Measurements from ENCODE around the gene MYO9B.

The MYO9B gene

GRCh38 chr19:17063428-17063827 lies 12.1 kb upstream of the MYO9B start:
- DNase-seq = no peak

- DNase-seq = no peak
Observed at GRCh38 chr19:17069193-17069592, 6.4 kb upstream of the MYO9B start.

GRCh38 chr19:17070421-17070820 lies 5.2 kb upstream of the MYO9B start:
- DNase-seq = no peak

DNA sequence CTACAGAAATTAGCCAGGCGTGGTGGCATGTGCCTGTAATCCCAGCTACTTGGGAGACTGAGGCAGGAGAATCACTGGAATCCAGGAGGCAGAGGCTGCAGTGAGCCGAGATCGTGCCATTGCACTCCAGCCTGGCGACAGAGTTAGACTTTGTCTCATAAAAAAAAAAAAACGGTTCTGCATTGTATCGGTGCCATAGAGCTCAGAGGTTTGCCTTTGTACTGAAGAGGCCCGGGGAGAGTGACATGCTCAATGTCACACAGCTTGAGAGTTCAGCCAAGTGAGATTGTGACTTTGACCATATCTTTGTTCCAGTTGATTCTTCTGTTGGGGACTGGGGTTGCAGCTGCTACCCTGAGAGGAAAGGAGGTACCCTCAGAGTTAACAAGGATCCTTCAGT lies 4.7 kb upstream of the MYO9B start:
- DNase-seq = no peak

- DNase-seq = no peak
Observed at GRCh38 chr19:17073869-17074633, 1.5 kb upstream of the MYO9B start.

DNA sequence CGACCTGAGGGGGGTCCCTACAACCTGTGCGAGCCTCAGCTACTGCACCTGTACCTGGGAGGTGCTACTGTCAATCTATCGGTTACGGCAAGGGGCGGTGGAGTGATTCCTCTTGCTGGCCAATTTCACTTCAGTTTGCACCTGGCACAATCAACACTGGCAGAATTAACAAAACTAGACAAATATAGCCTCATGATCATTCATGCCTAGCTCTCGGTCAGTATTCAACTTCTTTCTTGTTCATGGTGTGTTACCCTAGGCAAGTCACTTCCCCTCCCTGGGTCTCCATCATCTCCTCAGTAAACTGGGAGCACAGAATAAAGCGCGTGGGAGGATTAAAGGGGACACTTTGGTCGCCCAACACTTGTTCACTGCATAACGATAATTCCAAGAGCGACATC lies 943 bp upstream of the MYO9B start:
- no peak for DNase-seq

GRCh38 chr19:17075864-17076542 lies 426 bp downstream of the MYO9B start:
- peak; percentile 49 for DNase-seq

GRCh38 chr19:17076543-17076991 lies 990 bp downstream of the MYO9B start:
- DNase-seq = peak; percentile 48

DNA sequence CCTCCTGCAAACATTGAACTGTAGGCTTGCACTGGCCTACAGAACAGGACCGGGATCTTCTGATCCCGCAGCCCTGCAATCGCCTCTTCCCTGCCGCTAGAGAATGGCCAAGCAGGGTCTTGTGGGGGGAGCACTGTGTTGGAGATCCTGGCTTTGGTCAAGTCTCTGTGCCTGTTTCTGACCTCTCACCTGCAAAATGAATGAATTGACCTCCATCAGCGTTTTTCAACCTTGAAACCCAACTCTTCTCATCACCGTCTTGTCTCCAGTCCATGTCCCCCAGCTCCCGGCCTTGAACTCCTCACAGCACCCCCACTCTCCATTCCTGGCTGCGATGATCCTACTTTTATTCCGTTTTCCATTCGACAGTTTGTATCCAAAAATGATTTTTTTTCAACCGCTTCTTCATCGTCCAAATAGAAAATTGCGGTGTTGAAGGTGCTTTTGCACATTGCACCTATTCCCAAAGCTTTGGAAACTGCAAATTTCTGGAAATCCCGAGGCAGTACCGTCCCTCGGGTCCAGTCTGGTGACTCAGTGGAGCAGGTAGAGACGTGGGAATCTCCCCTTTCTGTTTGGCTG lies 2.0 kb downstream of the MYO9B start:
- DNase-seq = no peak

DNA sequence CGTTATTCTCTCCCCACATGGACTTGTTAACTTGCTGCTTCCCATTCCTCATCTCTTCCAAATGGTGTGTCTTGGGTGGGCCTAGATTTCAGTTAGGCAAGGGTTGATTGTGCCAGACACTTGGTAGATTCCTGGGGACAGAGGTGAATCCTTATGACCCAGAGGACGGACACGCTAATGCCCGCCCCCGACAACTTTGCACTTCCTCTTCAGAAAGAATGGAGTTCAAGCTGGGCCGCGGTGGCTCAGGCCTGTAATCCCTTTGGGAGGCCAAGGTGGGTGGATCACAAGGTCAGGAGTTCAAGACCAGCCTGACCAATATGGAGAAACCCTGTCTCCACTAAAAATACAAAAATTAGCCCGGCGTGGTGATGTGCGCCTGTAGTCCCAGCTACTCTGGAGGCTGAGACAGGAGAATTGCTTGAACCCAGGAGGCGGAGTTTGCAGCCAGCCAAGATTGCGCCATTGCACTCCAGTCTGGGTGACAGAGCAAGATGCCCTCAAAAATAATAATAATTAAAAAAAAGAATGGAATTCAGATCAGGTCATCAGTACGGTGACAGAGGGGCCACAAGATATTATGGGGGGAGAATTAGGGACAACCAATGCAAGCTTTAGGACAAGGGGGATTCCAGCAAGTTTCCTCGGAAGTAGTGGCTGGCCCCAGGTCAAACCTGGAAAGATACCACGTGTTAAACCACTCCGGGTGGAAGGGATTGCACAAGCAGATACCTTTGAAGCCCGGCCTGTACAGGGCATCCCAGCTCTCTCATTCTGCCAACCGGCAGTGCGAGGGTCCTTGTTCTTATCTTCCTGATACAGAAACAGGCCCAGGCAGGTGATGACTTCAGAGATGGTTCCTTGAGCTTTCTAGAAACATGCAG lies 2.7 kb downstream of the MYO9B start:
- no peak for DNase-seq

- DNase-seq = no peak
Observed at GRCh38 chr19:17078920-17079709, 3.5 kb downstream of the MYO9B start.

DNA sequence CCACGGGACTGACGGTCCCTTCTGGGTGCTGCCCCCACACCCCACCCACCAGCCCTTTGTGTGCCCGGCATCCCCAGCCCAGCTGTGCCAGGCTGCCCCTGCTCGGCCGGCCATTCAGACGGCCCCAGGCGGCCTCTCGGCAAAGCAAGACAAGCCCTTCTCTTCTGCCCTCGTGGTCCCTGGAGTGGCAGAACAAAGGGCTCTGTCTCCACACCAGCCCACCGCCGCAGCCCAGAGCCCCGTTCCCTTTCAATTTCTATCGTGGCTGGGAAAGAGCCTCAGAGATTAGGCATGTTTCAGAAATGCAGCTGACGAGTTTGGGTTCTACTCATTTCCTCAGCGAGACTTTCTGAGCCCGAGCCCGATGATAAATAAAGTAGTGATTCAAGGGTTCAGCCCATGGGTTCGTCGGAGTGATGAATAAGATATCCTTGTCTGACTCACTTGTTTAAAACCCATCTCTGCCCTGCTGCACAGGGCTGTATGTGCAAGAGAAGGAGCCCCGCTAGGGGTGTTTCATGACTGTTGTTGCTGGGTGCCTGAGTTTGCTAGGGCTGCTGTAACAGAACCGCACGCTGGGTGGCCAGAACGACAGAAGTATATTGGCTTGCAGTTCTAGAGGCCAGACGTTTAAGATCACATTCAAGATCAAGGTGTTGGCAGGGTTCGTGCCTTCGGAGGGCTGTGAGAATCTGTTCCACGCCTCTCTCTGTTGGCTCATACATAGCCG lies 4.3 kb downstream of the MYO9B start:
- DNase-seq = peak; percentile 70

DNA sequence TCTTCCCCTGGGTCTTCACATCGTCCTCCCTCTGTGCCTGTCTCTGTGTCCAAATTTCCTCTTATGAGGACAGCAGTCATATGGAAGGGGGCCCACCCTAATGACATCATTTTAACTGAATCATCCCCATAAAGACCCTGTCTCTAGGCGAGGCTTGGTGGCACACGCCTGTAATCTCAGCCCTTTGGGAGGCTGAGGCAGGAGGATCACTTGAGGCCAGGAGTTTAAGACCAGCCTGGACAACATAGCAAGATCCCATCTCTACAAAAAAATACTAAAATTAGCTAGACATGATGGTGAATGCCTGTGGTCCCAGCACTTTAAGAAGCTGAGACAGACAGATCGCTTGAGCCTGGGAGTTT lies 4.8 kb downstream of the MYO9B start:
- DNase-seq = no peak

DNA sequence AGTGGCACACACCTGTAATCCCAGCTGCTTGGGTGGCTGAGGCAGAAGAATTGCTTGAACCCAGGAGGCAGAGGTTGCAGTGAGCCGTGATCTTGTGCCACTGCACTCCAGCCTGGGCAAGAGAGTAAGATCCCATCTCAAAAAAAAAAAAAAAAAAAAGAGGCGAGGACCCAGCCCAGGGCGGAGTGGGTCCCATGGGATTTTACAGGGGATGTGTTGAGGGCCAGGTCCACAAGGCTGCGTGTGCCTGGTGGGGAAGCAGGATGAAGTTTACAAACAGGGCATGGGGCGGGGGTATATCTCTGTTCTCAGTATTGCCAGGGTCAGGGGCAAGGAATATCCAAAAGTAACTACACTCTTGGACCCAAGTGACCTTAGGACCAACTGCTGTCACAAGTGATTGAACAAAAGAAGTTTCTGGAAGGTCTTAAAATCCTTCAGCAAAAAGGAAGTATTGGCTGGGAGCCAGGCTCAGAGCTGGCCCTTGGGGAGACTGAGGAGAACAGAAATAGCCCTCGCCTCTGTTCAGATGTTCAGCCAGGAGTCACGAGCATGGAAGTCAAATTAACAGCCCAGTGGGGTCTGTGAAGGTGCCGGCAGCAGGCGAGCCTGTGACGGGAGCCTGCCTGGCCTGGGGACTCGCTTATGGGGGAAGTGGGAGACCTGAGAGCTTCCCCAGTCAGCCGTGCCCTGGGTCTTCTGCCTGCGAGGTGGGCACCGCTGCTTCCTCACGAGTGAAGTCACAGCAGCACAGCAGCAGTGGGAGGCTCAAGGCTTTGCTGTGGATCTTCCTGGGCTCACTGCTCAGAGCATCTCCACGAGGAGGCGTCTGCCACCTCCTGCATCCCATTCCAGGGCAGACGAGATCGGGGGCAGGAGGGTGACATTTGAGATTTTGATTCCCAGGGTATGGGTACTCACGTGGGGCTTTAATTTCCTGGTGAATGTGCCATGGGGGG lies 6.4 kb downstream of the MYO9B start:
- no peak for DNase-seq

DNA sequence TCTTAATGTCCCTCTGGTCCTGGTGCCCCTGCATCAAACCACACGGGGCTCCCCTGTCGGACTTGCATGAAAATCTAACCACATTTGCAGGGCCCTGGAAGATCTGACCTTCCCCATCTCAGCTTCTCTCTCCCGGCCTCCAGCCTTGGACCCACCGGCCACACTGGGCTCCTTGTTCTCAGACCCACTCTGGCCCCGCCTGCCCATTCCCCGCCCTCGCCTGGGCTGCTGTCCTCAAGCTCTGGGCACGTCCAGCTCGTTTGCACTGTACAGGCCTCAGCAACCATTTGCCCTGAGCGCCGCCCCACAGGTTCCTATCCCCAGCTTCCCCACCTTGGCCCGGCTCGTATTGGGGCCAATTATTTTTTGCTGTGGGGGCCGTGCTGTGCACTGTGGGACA lies 10.5 kb downstream of the MYO9B start:
- no peak for DNase-seq

DNA sequence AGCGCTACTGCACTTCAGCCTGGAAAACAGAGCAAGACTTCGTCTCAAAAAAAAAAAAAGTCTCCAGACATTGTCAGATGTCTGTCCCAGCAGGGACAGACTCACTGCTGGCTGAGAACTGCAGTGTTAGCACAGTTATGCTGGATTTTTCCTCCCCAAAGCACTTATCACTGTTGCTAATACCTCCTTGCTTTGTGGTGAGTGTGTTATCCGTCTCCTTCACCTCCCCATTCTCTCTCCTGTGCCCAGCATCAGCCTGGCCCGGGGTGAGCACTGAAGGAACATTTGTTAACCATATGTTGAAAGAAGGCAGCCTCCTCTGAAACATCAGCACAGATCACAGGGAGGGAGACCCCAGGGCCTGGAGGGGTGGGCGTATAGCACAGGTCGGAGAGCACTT lies 11.3 kb downstream of the MYO9B start:
- DNase-seq = no peak

DNA sequence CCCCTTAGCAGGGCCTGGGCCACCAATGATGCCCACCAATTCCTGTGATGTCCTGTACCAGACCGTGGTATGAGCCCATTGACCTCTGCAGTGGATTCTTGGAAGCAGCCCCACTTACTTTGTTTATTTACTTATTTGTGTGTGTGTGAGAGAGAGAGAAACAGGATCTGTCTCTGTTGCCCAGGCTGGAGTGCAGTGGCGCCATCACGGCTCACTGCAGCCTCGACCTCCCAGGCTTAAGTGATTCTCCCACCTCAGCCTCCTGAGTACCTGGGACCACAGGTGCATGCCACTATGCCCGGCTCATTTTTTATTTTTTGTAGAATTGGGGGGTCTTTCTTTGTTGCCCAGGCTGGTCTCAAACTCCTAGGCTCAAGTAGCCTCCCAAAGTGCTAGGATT lies 13.0 kb downstream of the MYO9B start:
- no peak for DNase-seq

DNA sequence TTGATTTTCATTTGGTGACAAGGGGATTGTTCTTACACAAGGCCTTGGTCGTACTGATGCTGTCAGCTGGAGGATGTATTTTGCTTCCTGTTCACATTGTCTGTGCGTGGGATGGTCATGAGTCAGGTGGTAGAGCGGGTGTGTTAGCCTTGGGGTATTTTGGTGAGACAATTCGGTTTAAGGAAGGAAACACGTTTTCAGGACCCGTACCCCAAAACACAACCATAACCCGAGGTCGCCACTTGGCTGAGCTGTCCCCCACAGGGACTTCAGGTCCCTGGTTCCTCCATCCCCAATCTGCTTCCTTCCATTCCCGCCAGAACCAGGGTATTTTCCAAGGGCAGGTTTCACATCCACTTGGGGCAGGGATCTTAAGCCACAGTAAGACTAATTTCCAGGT lies 15.0 kb downstream of the MYO9B start:
- DNase-seq = peak; percentile 34

- DNase-seq = peak; percentile 32
Observed at GRCh38 chr19:17091758-17092333, 16.3 kb downstream of the MYO9B start.

DNA sequence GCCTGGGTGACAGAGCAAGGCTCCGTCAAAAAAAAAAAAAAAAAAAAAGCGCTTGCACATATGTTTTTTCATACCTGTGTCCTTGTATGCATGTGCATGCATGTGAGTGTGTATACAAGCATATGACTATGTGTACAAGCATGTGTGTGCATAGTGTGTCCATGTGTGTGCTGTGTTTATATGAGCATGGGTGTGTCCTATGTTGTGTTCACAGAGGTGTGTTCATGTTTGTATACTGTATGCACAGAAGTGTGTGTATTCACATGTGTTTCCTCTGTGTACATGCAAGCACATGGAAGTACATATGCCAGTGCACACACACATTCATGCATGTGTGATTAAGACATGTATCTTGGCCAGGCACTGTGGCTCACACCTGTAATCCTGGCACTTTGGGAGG lies 17.1 kb downstream of the MYO9B start:
- no peak for DNase-seq
